CD4-positive, alpha-beta T cell treated with Interleukin-2 at 100 ng/mL for 4 hours (primary cell): ENCODE data around the gene DHCR7.

Source experiments
- DNase-seq: peaks from one replicate; pipeline ENCODE4 v3.0.0-alpha.2; 2020; ENCODE audit warnings: low spot score

Gene DHCR7

GRCh38 chr11:71477641-71478527, 29.7 kb upstream of the DHCR7 start:
- no peak for DNase-seq

GRCh38 chr11:71476926-71477640, 28.9 kb upstream of the DHCR7 start:
- no peak for DNase-seq

GRCh38 chr11:71476031-71476430, 27.8 kb upstream of the DHCR7 start:
- DNase-seq = no peak

- DNase-seq = no peak
Measured at GRCh38 chr11:71474771-71475483, 26.7 kb upstream of the DHCR7 start.

GRCh38 chr11:71474141-71474770, 26.1 kb upstream of the DHCR7 start:
- no peak for DNase-seq

- DNase-seq = no peak
Measured at GRCh38 chr11:71473793-71474080, 25.5 kb upstream of the DHCR7 start.

GRCh38 chr11:71472941-71473792, 25.0 kb upstream of the DHCR7 start:
- no peak for DNase-seq

- DNase-seq = no peak
Measured at GRCh38 chr11:71472357-71472885, 24.2 kb upstream of the DHCR7 start.

GRCh38 chr11:71470946-71471345, 22.8 kb upstream of the DHCR7 start:
- DNase-seq = no peak

- no peak for DNase-seq
Measured at GRCh38 chr11:71467164-71467563, 19.0 kb upstream of the DHCR7 start.

GRCh38 chr11:71466358-71466757, 18.2 kb upstream of the DHCR7 start:
- no peak for DNase-seq

GRCh38 chr11:71465054-71465453, 16.9 kb upstream of the DHCR7 start:
- DNase-seq = no peak

GRCh38 chr11:71463331-71464211, 15.4 kb upstream of the DHCR7 start:
- no peak for DNase-seq

GRCh38 chr11:71462726-71463125, 14.5 kb upstream of the DHCR7 start:
- no peak for DNase-seq

GRCh38 chr11:71461696-71462095, 13.5 kb upstream of the DHCR7 start:
- no peak for DNase-seq

GRCh38 chr11:71459767-71460320, 11.7 kb upstream of the DHCR7 start:
- DNase-seq = no peak

GRCh38 chr11:71459076-71459766, 11.0 kb upstream of the DHCR7 start:
- DNase-seq = no peak

GRCh38 chr11:71458146-71459070, 10.2 kb upstream of the DHCR7 start:
- no peak for DNase-seq
